ENCODE data around the gene PTK7. TPM values are rescaled to one million over a fixed set of nuclear protein-coding genes. Genes with fewer than 3 reads are reported as not detected.

Gene PTK7
- total RNA-seq, 1 experiment from 2014 or later, result 48.1 TPM

DNA sequence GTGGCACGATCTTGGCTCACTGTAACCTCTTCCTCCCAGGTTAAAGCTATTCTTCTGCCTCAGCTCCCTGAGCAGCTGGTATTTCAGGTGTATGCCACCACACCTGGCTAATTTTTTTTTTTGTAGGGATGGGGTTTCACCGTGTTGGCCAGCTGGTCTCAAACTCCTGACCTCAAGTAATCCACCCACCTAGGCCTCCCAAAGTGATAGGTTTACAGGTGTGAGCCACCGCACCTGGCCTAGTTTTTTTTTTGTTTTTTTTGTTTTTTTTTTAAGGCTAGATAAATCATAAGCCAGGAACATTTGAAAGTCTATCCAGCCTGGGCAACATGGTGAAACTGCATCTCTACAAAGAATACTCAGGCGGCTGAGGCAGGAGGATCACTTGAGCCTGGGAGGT is 43.8 kb upstream of the PTK7 start:
- no peak overlapping the region for H2AFZ ChIP-seq (ENCODE audit: low read length)
- H4K20me1 ChIP-seq (ENCODE audit: low read length), result no peaks in the 10 kb centered on the region
- H3K36me3 ChIP-seq (ENCODE audit: low read depth, low read length), result peaks cover 23% of the 10 kb centered on the region
- H3K27ac ChIP-seq (ENCODE audit: low read length), result no peak overlapping the region
- ChIA-PET POLR2A (ENCODE audit: unreplicated experiment) (no interaction called here), CTCF (no interaction called here)
- H3K4me3 ChIP-seq (ENCODE audit: low read length), result no peak overlapping the region
- H3K79me2 ChIP-seq (ENCODE audit: low read length), result no peaks in the 10 kb centered on the region
- no peak overlapping the region for H3K9ac ChIP-seq (ENCODE audit: low read length)
- no peaks in the 10 kb centered on the region for H3K9me2 ChIP-seq (replicated peaks; ENCODE audit: low read length)
- H3K9me3 ChIP-seq (ENCODE audit: low read length), result no peaks in the 10 kb centered on the region
- DNase-seq (no peak), ATAC-seq (no peak)
- no peaks in the 10 kb centered on the region for H3K4me1 ChIP-seq (ENCODE audit: insufficient read depth, low read length)
- intact Hi-C loops (cut with micrococcal nuclease), result no loop called here
- H3K27me3 ChIP-seq (ENCODE audit: low read length), result no peaks in the 10 kb centered on the region
- TF ChIP-seq EZH2phosphoT487 (IDR thresholded peaks at IDR 0.05; ENCODE audit: borderline replicate concordance, low read length) (no peak), EZH2 (IDR thresholded peaks at IDR 0.05; ENCODE audit: low read length, unreplicated experiment) (no peak)
- TF ChIP-seq, protein P1, sequence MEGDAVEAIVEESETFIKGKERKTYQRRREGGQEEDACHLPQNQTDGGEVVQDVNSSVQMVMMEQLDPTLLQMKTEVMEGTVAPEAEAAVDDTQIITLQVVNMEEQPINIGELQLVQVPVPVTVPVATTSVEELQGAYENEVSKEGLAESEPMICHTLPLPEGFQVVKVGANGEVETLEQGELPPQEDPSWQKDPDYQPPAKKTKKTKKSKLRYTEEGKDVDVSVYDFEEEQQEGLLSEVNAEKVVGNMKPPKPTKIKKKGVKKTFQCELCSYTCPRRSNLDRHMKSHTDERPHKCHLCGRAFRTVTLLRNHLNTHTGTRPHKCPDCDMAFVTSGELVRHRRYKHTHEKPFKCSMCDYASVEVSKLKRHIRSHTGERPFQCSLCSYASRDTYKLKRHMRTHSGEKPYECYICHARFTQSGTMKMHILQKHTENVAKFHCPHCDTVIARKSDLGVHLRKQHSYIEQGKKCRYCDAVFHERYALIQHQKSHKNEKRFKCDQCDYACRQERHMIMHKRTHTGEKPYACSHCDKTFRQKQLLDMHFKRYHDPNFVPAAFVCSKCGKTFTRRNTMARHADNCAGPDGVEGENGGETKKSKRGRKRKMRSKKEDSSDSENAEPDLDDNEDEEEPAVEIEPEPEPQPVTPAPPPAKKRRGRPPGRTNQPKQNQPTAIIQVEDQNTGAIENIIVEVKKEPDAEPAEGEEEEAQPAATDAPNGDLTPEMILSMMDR (conservative IDR thresholded peaks at IDR 0.05; ENCODE audit: low read depth, low read length), result no peak
- BruUV-seq (replicated peaks), result no TSS peak
- no peaks in the 10 kb centered on the region for H3F3A ChIP-seq (ENCODE audit: low read length, unreplicated experiment)
- no peak overlapping the region for H3K4me2 ChIP-seq (ENCODE audit: low read length)

DNA sequence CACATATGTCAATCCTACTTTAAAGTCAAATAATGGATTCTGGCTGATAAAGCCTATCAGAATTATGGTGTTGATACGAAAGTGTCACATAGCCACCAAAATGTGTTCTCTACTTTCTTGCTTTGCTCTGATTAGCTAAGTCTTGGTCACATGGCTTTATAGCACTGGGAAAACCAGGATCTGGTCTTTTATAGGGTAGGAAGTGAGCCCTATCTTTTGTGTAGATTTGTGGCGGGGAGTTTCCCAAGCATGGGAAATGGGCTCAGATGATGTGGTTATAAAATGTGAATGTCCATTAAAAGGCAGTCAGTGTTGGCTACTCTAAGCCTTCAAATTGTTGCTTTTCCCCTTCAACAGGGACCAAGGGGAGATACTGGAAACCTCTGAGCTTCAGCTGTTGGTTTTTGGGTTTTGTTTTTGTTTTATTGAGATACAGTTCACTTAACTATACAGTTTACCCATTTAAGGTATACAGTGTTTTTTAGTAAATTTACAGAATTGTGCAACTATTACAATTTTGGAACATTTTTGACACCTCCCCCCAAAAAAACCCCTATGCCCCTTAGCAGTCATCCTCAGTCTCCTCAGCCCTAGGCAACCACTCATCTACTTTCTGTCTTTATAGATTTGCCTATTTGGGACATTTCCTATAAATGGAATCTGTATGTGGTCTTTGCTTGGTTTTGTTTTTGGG is 42.5 kb upstream of the PTK7 start:
- Histone ChIP-seq H3K9ac (ENCODE audit: low read length) (no peak overlapping the region), H2AFZ (ENCODE audit: low read length) (no peak overlapping the region), H3K4me3 (ENCODE audit: low read length) (no peak overlapping the region), H3K27me3 (ENCODE audit: low read length) (no peaks in the 10 kb centered on the region), H3K4me1 (ENCODE audit: insufficient read depth, low read length) (no peaks in the 10 kb centered on the region), H3K9me2 (replicated peaks; ENCODE audit: low read length) (no peaks in the 10 kb centered on the region), H4K20me1 (ENCODE audit: low read length) (no peaks in the 10 kb centered on the region), H3K4me2 (ENCODE audit: low read length) (no peak overlapping the region), H3K9me3 (ENCODE audit: low read length) (no peaks in the 10 kb centered on the region), H3K79me2 (ENCODE audit: low read length) (no peaks in the 10 kb centered on the region), H3K27ac (ENCODE audit: low read length) (no peak overlapping the region), H3F3A (ENCODE audit: low read length, unreplicated experiment) (no peaks in the 10 kb centered on the region), H3K36me3 (ENCODE audit: low read depth, low read length) (peaks cover 18% of the 10 kb centered on the region)
- no peak for DNase-seq
- TF ChIP-seq EZH2 (IDR thresholded peaks at IDR 0.05; ENCODE audit: low read length, unreplicated experiment) (no peak), EZH2phosphoT487 (IDR thresholded peaks at IDR 0.05; ENCODE audit: borderline replicate concordance, low read length) (no peak)
- TF ChIP-seq, protein P1 (conservative IDR thresholded peaks at IDR 0.05; ENCODE audit: low read depth, low read length), result no peak
- TSS peak; percentile 10 for BruUV-seq (replicated peaks)
- CTCF ChIA-PET, result no interaction called here
- no peak for ATAC-seq
- POLR2A ChIA-PET (ENCODE audit: unreplicated experiment), result no interaction called here
- intact Hi-C loops (cut with micrococcal nuclease), result no loop called here

DNA sequence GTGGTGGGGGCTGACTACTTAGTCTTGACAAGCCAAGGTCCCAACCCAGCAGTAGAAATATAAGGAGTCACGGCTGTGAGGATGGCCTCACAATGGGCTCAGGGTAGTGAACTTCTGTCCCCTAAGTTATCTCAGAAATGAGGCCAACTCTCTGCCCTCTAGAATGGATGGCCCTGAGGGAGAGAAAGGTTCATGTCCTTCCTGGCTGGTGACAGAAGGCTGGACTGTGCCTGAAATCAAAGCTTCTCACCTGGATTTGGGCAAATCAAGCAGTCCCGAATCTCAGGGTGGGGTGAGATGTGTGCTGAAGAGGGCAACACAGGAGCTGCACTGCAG is 42.0 kb upstream of the PTK7 start:
- H3K27me3 ChIP-seq (ENCODE audit: low read length), result no peaks in the 10 kb centered on the region
- no peak overlapping the region for H3K4me2 ChIP-seq (ENCODE audit: low read length)
- no peaks in the 10 kb centered on the region for H3F3A ChIP-seq (ENCODE audit: low read length, unreplicated experiment)
- H3K4me3 ChIP-seq (ENCODE audit: low read length), result no peak overlapping the region
- no peaks in the 10 kb centered on the region for H3K79me2 ChIP-seq (ENCODE audit: low read length)
- peaks cover 13% of the 10 kb centered on the region for H3K36me3 ChIP-seq (ENCODE audit: low read depth, low read length)
- H4K20me1 ChIP-seq (ENCODE audit: low read length), result no peaks in the 10 kb centered on the region
- TF ChIP-seq, protein P1 (conservative IDR thresholded peaks at IDR 0.05; ENCODE audit: low read depth, low read length), result no peak
- TF ChIP-seq EZH2 (IDR thresholded peaks at IDR 0.05; ENCODE audit: low read length, unreplicated experiment) (no peak), EZH2phosphoT487 (IDR thresholded peaks at IDR 0.05; ENCODE audit: borderline replicate concordance, low read length) (no peak)
- ATAC-seq (no peak), DNase-seq (no peak)
- no peak overlapping the region for H3K27ac ChIP-seq (ENCODE audit: low read length)
- no TSS peak for BruUV-seq (replicated peaks)
- intact Hi-C loops (cut with micrococcal nuclease), result no loop called here
- H3K9ac ChIP-seq (ENCODE audit: low read length), result no peak overlapping the region
- no peaks in the 10 kb centered on the region for H3K9me2 ChIP-seq (replicated peaks; ENCODE audit: low read length)
- no peaks in the 10 kb centered on the region for H3K9me3 ChIP-seq (ENCODE audit: low read length)
- no peaks in the 10 kb centered on the region for H3K4me1 ChIP-seq (ENCODE audit: insufficient read depth, low read length)
- POLR2A ChIA-PET (ENCODE audit: unreplicated experiment), result no interaction called here
- CTCF ChIA-PET, result no interaction called here
- H2AFZ ChIP-seq (ENCODE audit: low read length), result no peak overlapping the region
